Psoas muscle (tissue), 8 donors: ENCODE results near the gene ZNF529. TPM values are rescaled to one million over a fixed set of nuclear protein-coding genes. Genes with fewer than 3 reads are reported as not detected.

ENCODE experiments used
- ATAC-seq, 4 donors: fragments of 200-7000 bp; cut with Tn5 transposase; one replicate each; pipeline ENCODE4 v1.9.1; 2020; ENCODE audit warnings: moderate library complexity in 3 of 4, mild to moderate bottlenecking in 2 of 4
- DNase-seq, 2 donors: peaks; one replicate each; pipeline ENCODE4 v3.0.0-alpha.2; 2020
- H3K27ac ChIP-seq: fragments of 200-600 bp; one replicate; pipeline ENCODE4 v1.8.0; 2022
- H3K27me3 ChIP-seq, 3 donors: fragments of 200-600 bp in 1 of 3; one replicate each; pipeline versions ENCODE4 v1.6.1 to v1.8.0; 2013 to 2022; ENCODE audit warnings: low read length in 2 of 3, mild to moderate bottlenecking in 2 of 3, moderate library complexity in 1 of 3; ENCODE audit not compliant: insufficient read depth in 3 of 3
- H3K36me3 ChIP-seq, 2 donors: fragments of 200-600 bp in 1 of 2; one replicate each; pipeline versions ENCODE4 v1.6.1 to v1.8.0; 2013 to 2022; ENCODE audit warnings: low read depth in 1 of 2, mild to moderate bottlenecking in 1 of 2, moderate library complexity in 1 of 2; ENCODE audit not compliant: insufficient read depth in 1 of 2
- H3K4me1 ChIP-seq: fragments of 200-600 bp; one replicate; pipeline ENCODE4 v1.8.0; 2022
- H3K4me3 ChIP-seq: fragments of 200-600 bp; one replicate; pipeline ENCODE4 v1.8.0; 2022; ENCODE audit warnings: mild to moderate bottlenecking
- H3K9me3 ChIP-seq: fragments of 200-600 bp; one replicate; pipeline ENCODE4 v1.8.0; 2022
- CTCF ChIP-seq: fragments of 200-600 bp; IDR thresholded peaks from one replicate; pipeline ENCODE4 v1.8.0; 2022; ENCODE audit warnings: antibody characterized with exemption
- WGBS, 3 donors: extraction: QIAGEN DNeasy Blood & Tissue Kit; methylation state at CpG; one replicate each; pipeline versions ENCODE4 v1.1.6 to v1.1.7; 2013; 5-methylcytosine and 5-hydroxymethylcytosine counted together
- intact Hi-C, 2 donors: fragments of 100-400 bp; cut with DNase I; formaldehyde crosslinking; loops; one replicate each; pipeline versions ENCODE4 v1.11.0 to v1.14.2; 2022
- polyA plus RNA-seq, 3 donors: library from polyadenylated mRNA; stranded (reverse); fragments of 200-250 nt; gene quantifications; one replicate each; pipeline ENCODE4 v1.2.3, GENCODE V29; 2013
- total RNA-seq, 4 donors: library from RNA; stranded (reverse); fragmentation: NEBNext Ultra II Directional in 2 of 4; extraction: Animal tissue kit (Norgen Biotek cat#: 25700) in 2 of 4; gene quantifications; one replicate each; pipeline versions ENCODE4 v1.2.1 to v1.2.4, GENCODE V29; 2021 to 2023
- donor health status: healthy with polysubstance abuse.
- donor health status: DM: no; HTN: no; CAD: no; lungs with moderate emphysema.
- donor health status: Bipolar disorder and iron deficiency.
- donor health status: healthy.
- donor health status: DM: yes; HTN: yes; CAD: no.
- donor health status: DM: no; HTN: no; CAD: no.
- donor health status: DM: no; HTN: no; CAD: no.
- donor health status: DM: yes; HTN: yes; CAD: no.

Gene ZNF529
- total and polyA plus RNA-seq, 7 donors = 2.3 to 10.4 (median 6.1) TPM

- DNase-seq (no peak), ATAC-seq (no peak)
- intact Hi-C loops = loop anchor here in 1 of 2 donors (10.0 kb wide), 1 partner anchor 312 kb away; no protein-coding TSS in a partner anchor
- Histone ChIP-seq H3K27me3 (no peaks in the 10 kb centered on the region), H3K9me3 (peaks cover 36% of the 10 kb centered on the region), H3K4me3 (no peak overlapping the region), H3K36me3 (no peaks in the 10 kb centered on the region), H3K4me1 (no peaks in the 10 kb centered on the region), H3K27ac (no peak overlapping the region)
- WGBS, 3 donors = 88 to 92% (median 91%) methylated on average over 17 of the region's 17 CpGs
- TF ChIP-seq CTCF = no peak
These were observed 76.1 kb downstream of the ZNF529 start for GRCh38 chr19:36497001-36497400.

Other genes with a start within 250 kb of the ZNF529 start
- 1 to 10 TPM in 1 of 4 donors, under 1 TPM in 3; 0.69 to 3.5 (median 0.91) TPM for gene ZFP14, start 194.1 kb downstream of the ZNF529 start, total RNA-seq
- 1 to 10 TPM in 1 of 3 donors, under 1 TPM in 2; 0.24 to 2.5 (median 0.55) TPM for gene ZFP14, start 194.1 kb downstream of the ZNF529 start, polyA plus RNA-seq
- gene ZFP82, start 154.6 kb downstream of the ZNF529 start, total RNA-seq = 1 to 10 TPM in 3 of 4 donors, under 1 TPM in 1; 0.55 to 2.1 (median 1.4) TPM
- 1 to 10 TPM in 2 of 3 donors, under 1 TPM in 1; 1.00 to 1.2 (median 1.1) TPM for gene ZFP82, start 154.6 kb downstream of the ZNF529 start, polyA plus RNA-seq
- 1 to 10 TPM; 5.2 to 8.0 (median 6.1) TPM for gene ZNF566, start 83.7 kb downstream of the ZNF529 start, total RNA-seq
- gene ZNF566, start 83.7 kb downstream of the ZNF529 start, polyA plus RNA-seq = 1 to 10 TPM; 2.4 to 9.0 (median 2.9) TPM
- gene ZNF260, start 45.0 kb downstream of the ZNF529 start, total RNA-seq = 1 to 10 TPM; 2.5 to 5.1 (median 3.7) TPM
- 1 to 10 TPM; 1.2 to 5.6 (median 1.9) TPM for gene ZNF260, start 45.0 kb downstream of the ZNF529 start, polyA plus RNA-seq
- 1 to 10 TPM in 3 of 4 donors, under 1 TPM in 1; 0.61 to 6.7 (median 2.4) TPM for gene ZNF382, start 32.0 kb upstream of the ZNF529 start, total RNA-seq
- 1 to 10 TPM in 2 of 3 donors, under 1 TPM in 1; 0.77 to 1.5 (median 1.2) TPM for gene ZNF382, start 32.0 kb upstream of the ZNF529 start, polyA plus RNA-seq
- gene ZNF461, start 93.5 kb upstream of the ZNF529 start, total RNA-seq = 1 to 10 TPM; 2.0 to 5.1 (median 2.2) TPM
- gene ZNF461, start 93.5 kb upstream of the ZNF529 start, polyA plus RNA-seq = 1 to 10 TPM; 1.6 to 5.7 (median 1.7) TPM
- gene ZNF567, start 114.3 kb upstream of the ZNF529 start, total RNA-seq = 1 to 10 TPM; 1.8 to 3.6 (median 2.3) TPM
- 1 to 10 TPM in 2 of 3 donors, under 1 TPM in 1; 0.73 to 3.0 (median 2.0) TPM for gene ZNF567, start 114.3 kb upstream of the ZNF529 start, polyA plus RNA-seq
- 1 to 10 TPM in 1 of 4 donors, under 1 TPM in 3; 0.27 to 1.1 (median 0.61) TPM for gene ZNF850, start 199.5 kb upstream of the ZNF529 start, total RNA-seq
- gene ZNF850, start 199.5 kb upstream of the ZNF529 start, polyA plus RNA-seq = under 1 TPM; 0.10 to 0.29 (median 0.14) TPM